Smooth muscle cell (in vitro differentiated cells): ENCODE measurements around the gene OBSCN. TPM values are rescaled to one million over a fixed set of nuclear protein-coding genes. Genes with fewer than 3 reads are reported as not detected.
A peak's percentile ranks its signal among the peaks of the same experiment; 100 is the strongest.

Experiments used
- DNase-seq: peaks from one replicate; lab custom pipeline; 2025; ENCODE audit not compliant: unreplicated experiment; lab: John Stamatoyannopoulos, UW
- H2AFZ ChIP-seq: fragments of 200-600 bp; sonication (generic); 2 replicates; pipeline ENCODE4 v1.6.0; 2016; ENCODE audit warnings: antibody characterized with exemption, low read depth, mild to moderate bottlenecking
- H3F3A ChIP-seq: fragments of 200-600 bp; sonication (generic); 2 replicates; pipeline ENCODE4 v1.6.0; 2017; ENCODE audit warnings: antibody characterized with exemption, low read depth
- H3K27ac ChIP-seq: fragments of 200-600 bp; sonication (generic); 2 replicates; pipeline ENCODE4 v1.5.1; 2016; ENCODE audit warnings: low read depth, mild to moderate bottlenecking
- H3K27me3 ChIP-seq: fragments of 200-600 bp; sonication (generic); 2 replicates; pipeline ENCODE4 v1.6.1; 2016; ENCODE audit warnings: low read depth, mild to moderate bottlenecking
- H3K36me3 ChIP-seq: fragments of 200-600 bp; sonication (generic); 2 replicates; pipeline ENCODE4 v1.5.1; 2016; ENCODE audit warnings: low read depth
- H3K4me1 ChIP-seq: fragments of 200-600 bp; sonication (generic); 2 replicates; pipeline ENCODE4 v1.5.1; 2016; ENCODE audit warnings: low read depth
- H3K4me2 ChIP-seq: fragments of 200-600 bp; sonication (generic); 2 replicates; pipeline ENCODE4 v1.6.0; 2016; ENCODE audit warnings: mild to moderate bottlenecking
- H3K4me3 ChIP-seq: fragments of 200-600 bp; sonication (generic); 2 replicates; pipeline ENCODE4 v1.5.1; 2016; ENCODE audit warnings: mild to moderate bottlenecking
- H3K79me2 ChIP-seq: fragments of 200-600 bp; sonication (generic); 2 replicates; pipeline ENCODE4 v1.6.0; 2016; ENCODE audit warnings: low read depth, mild to moderate bottlenecking
- H3K9ac ChIP-seq: fragments of 200-600 bp; sonication (generic); 2 replicates; pipeline ENCODE4 v1.6.0; 2016; ENCODE audit warnings: low read depth
- H3K9me3 ChIP-seq: fragments of 200-600 bp; sonication (generic); replicated peaks from 2 replicates; pipeline ENCODE4 v1.5.1; 2016; ENCODE audit warnings: low read depth
- H4K20me1 ChIP-seq: fragments of 200-600 bp; sonication (generic); 2 replicates; pipeline ENCODE4 v1.6.0; 2016; ENCODE audit warnings: low read depth
- WGBS: methylation state at CpG from one replicate; pipeline ENCODE4 v1.1.7; 2016; ENCODE audit warnings: low lambda C conversion rate; 5-methylcytosine and 5-hydroxymethylcytosine counted together
- polyA plus RNA-seq: library from polyadenylated mRNA; unstranded; fragments of >200 nt; fragmentation: Nextera tagmentation; extraction: Ambion mirVana; gene quantifications from 2 replicates; pipeline ENCODE4 v1.2.1, GENCODE V29; 2016
- total RNA-seq: library from RNA; depleted of rRNA; stranded (reverse); fragments of >200 nt; gene quantifications from 2 replicates; pipeline ENCODE4 v1.2.3, GENCODE V29; 2014
- TF ChIP-seq, protein P1 (sequence below): fragments of 200-600 bp; sonication (generic); IDR thresholded peaks from 2 replicates; pipeline ENCODE4 v1.5.1; 2017; ENCODE audit warnings: borderline replicate concordance, mild to moderate bottlenecking, antibody characterized with exemption; ENCODE audit not compliant: insufficient read depth, poor library complexity, severe bottlenecking

The OBSCN gene
- total and polyA plus RNA-seq, 2 experiments from 2014 or later: 3.8 to 10.6 TPM

DNA sequence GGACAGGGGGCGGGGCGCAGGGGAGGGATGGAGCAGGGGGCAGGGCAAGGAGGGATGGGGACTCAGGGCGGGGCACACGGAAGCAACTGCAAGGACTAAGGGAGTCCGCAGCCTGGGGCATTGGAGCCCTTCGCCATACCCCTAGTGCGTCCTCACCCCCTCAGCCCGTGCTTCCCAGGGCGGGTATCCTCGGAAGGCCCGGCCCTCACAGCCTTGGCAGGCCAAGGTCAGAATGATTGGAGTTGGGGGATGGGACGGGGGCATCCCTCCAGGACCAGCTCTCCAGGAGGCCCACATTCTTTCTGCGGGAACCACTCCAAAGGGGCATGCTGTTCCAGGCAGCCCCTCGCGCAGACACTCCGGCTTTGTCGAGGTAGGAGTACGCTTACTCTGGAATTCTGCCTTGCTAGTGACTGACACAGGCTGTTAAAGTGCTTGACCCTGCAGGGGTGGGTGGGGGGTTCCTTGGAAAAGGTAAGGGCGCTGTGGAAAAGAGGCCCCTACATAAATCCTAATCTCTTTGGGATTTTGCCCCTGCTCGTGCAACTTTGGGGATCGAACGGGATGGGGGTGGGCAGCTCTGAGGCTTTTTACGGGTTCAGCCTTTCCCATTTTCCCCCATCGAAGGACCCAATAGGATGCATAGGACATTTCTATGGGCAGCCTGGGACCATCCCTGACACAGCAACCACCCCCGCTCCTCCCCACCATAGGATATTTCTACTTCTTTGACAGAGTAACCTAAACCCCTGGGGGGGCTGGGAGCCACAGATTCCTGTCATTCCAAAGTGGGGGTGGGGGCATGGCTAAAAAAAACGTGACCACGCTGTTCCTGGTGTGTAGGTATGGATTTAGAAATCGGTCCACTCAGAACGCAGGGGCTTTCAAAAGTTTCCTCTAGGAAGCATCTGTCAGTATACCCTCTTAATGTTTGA is 199.5 kb downstream of the OBSCN start:
- Histone ChIP-seq H3K4me2 (peak overlapping the region; percentile 96), H3K36me3 (no peaks in the 10 kb centered on the region), H3K27me3 (no peaks in the 10 kb centered on the region), H3K9me3 (no peaks in the 10 kb centered on the region), H3K4me3 (peak overlapping the region; percentile 98), H4K20me1 (peaks cover 35% of the 10 kb centered on the region), H3K9ac (peak overlapping the region; percentile 35), H2AFZ (peak overlapping the region; percentile 59), H3F3A (no peaks in the 10 kb centered on the region), H3K79me2 (peaks cover 39% of the 10 kb centered on the region), H3K27ac (no peak overlapping the region), H3K4me1 (peaks cover 21% of the 10 kb centered on the region)
- no peak for DNase-seq
- WGBS: 17% methylated on average over 22 of the region's 29 CpGs
- TF ChIP-seq, protein P1, sequence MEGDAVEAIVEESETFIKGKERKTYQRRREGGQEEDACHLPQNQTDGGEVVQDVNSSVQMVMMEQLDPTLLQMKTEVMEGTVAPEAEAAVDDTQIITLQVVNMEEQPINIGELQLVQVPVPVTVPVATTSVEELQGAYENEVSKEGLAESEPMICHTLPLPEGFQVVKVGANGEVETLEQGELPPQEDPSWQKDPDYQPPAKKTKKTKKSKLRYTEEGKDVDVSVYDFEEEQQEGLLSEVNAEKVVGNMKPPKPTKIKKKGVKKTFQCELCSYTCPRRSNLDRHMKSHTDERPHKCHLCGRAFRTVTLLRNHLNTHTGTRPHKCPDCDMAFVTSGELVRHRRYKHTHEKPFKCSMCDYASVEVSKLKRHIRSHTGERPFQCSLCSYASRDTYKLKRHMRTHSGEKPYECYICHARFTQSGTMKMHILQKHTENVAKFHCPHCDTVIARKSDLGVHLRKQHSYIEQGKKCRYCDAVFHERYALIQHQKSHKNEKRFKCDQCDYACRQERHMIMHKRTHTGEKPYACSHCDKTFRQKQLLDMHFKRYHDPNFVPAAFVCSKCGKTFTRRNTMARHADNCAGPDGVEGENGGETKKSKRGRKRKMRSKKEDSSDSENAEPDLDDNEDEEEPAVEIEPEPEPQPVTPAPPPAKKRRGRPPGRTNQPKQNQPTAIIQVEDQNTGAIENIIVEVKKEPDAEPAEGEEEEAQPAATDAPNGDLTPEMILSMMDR: no peak

DNA sequence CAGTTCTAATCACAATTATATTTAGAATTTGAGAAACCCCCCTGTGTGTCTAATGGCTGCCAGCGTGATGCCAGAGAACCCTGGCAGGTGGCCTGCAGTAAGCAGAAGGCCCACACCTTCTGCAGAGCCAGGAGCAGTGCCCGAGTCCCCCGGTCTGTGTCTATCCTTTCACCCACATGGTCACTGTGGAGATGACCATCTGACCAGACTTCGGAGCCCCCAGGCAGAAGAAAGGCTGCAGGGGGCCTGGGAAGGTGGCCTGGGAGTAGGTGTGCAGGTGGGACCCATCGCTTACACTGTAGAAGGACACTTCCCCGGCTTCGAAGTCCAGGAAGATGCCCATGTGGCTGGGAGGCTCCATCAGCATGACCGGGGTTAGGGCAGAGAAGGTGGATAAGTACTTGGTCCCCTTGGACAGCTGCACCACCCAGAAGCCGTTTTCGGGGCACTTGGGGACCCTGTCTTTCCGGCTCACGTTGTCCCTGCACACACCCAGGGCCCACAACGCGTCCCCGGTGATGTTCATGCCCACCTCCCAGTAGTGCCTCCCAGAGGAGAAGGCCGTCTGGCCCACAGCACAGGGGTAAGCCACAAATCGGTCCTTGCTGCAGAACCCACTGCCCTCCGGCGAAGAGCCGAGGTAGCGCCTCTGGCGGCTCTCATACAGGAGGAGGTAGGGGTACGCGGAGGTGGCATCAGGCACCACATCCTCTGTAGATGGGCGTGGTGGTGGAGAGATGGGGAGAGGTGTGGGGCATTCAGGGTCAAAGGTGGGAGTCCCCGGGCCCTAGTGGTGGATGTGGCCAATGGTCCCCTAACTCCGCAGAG is 200.4 kb downstream of the OBSCN start:
- Histone ChIP-seq H3K27me3 (no peaks in the 10 kb centered on the region), H3K4me2 (peak overlapping the region; percentile 96), H2AFZ (no peak overlapping the region), H3K4me3 (peak overlapping the region; percentile 98), H3K4me1 (peaks cover 21% of the 10 kb centered on the region), H3F3A (no peaks in the 10 kb centered on the region), H3K9me3 (no peaks in the 10 kb centered on the region), H3K9ac (no peak overlapping the region), H3K36me3 (no peaks in the 10 kb centered on the region), H3K79me2 (peaks cover 31% of the 10 kb centered on the region), H3K27ac (no peak overlapping the region), H4K20me1 (peaks cover 27% of the 10 kb centered on the region)
- no peak for DNase-seq
- TF ChIP-seq, protein P1: no peak
- WGBS: 95% methylated on average over 27 of the region's 27 CpGs

DNA sequence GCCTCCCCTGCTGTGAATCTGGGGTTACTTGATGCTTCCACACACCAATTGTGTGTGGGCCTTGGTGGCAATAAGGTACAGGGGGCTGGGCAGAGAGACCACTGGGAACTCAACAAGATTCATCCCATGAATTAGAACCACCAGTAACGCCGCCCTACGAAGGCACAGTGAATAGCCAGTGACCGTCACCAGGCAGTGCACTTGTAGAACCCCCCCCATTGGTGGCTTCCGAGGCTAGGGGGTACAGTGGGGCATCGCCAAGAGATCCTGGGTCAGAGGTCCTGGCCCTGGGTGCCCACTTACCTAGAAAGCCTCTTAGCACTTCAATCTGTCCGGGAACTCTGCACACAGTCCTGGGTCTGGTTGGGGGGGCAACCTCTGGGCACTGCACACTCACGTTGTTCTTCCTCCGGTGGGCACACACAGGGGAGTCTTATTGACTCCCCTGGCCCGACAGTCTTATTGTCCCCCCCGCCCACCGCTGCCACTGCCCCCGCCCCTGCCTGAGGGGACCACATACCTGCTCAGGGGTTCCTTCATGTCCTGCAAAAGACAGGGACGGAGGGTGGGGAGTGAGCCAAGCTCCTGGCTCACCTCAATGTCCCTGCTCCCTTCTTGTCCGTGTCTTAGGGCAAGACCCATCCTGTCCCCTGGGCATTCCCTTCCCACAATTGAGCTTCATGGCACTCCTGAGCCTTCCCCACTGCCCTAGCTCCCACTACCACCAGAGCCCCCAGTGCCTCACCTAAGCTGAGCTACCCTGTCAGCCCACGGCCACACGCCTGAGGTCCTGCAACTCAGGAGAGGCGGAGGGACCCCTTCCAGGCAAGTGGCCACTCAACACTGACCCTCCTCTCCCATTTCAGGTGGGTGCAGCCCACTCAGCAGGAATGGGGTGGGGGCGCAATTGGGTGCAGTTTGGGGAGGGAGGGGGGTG is 201.3 kb downstream of the OBSCN start:
- Histone ChIP-seq H4K20me1 (peaks cover 18% of the 10 kb centered on the region), H3K4me2 (no peak overlapping the region), H3K4me1 (peaks cover 21% of the 10 kb centered on the region)

More for the DNA sequence above, 201.3 kb downstream of the OBSCN start:
- H3K4me3 ChIP-seq: no peak overlapping the region
- TF ChIP-seq, protein P1: no peak
- H3K27ac ChIP-seq: no peak overlapping the region
- no peak for DNase-seq
- H3K27me3 ChIP-seq: no peaks in the 10 kb centered on the region
- H3K9ac ChIP-seq: no peak overlapping the region
- no peak overlapping the region for H2AFZ ChIP-seq
- no peaks in the 10 kb centered on the region for H3K9me3 ChIP-seq
- H3F3A ChIP-seq: no peaks in the 10 kb centered on the region
- no peaks in the 10 kb centered on the region for H3K36me3 ChIP-seq
- H3K79me2 ChIP-seq: peaks cover 24% of the 10 kb centered on the region
- 92% methylated on average over 15 of the region's 19 CpGs for WGBS
